GM12801 (cell line): Measurements from ENCODE around the gene RAB3GAP2.

Experiments
- CTCF ChIP-seq: IDR thresholded peaks from one replicate; pipeline ENCODE4 v1.5.1; 2011; ENCODE audit warnings: control low read depth; ENCODE audit not compliant: insufficient read length; ENCODE audit errors: extremely low read depth

The RAB3GAP2 gene

GRCh38 chr1:220144051-220144450 lies 128.2 kb downstream of the RAB3GAP2 start:
- no peak for TF ChIP-seq CTCF

- no peak for TF ChIP-seq CTCF
These were observed 132.3 kb downstream of the RAB3GAP2 start for GRCh38 chr1:220139966-220140365.

GRCh38 chr1:220137019-220137786 lies 135.1 kb downstream of the RAB3GAP2 start:
- TF ChIP-seq CTCF: no peak

GRCh38 chr1:220135755-220136154 lies 136.5 kb downstream of the RAB3GAP2 start:
- TF ChIP-seq CTCF: no peak

GRCh38 chr1:220129479-220130210 lies 142.6 kb downstream of the RAB3GAP2 start:
- no peak for TF ChIP-seq CTCF

GRCh38 chr1:220127076-220127475 lies 145.2 kb downstream of the RAB3GAP2 start:
- TF ChIP-seq CTCF: no peak

GRCh38 chr1:220124542-220124941 lies 147.7 kb downstream of the RAB3GAP2 start:
- TF ChIP-seq CTCF: no peak
